HEK293 (cell line): ENCODE results near the gene CCDC9.
A peak's percentile ranks its signal among the peaks of the same experiment; 100 is the strongest.

Experiments used
- BCL6B ChIP-seq: fragments of 450-650 bp; formaldehyde crosslinking; IDR thresholded peaks from 2 replicates; pipeline ENCODE4 v1.5.1; 2017; ENCODE audit warnings: missing biosample characterization, missing genetic modification characterization
- GLI2 ChIP-seq: fragments of 450-650 bp; formaldehyde crosslinking; IDR thresholded peaks from 2 replicates; pipeline ENCODE4; 2017; ENCODE audit warnings: missing biosample characterization, missing genetic modification characterization, low read depth, borderline replicate concordance
- GLI4 ChIP-seq: fragments of 450-650 bp; formaldehyde crosslinking; IDR thresholded peaks from 2 replicates; pipeline ENCODE4 v1.5.1; 2016; ENCODE audit warnings: missing biosample characterization, missing genetic modification characterization
- ZBTB10 ChIP-seq: fragments of 450-650 bp; formaldehyde crosslinking; IDR thresholded peaks from 2 replicates; pipeline ENCODE4 v1.5.1; 2016; ENCODE audit warnings: missing biosample characterization, missing genetic modification characterization
- ZFP3 ChIP-seq: fragments of 450-650 bp; formaldehyde crosslinking; IDR thresholded peaks from 2 replicates; pipeline ENCODE4 v1.5.1; 2016; ENCODE audit warnings: low read depth, missing biosample characterization, missing genetic modification characterization
- ZNF133 ChIP-seq: fragments of 450-650 bp; formaldehyde crosslinking; IDR thresholded peaks from 2 replicates; pipeline ENCODE4 v1.5.1; 2016; ENCODE audit warnings: missing biosample characterization, missing genetic modification characterization
- ZNF146 ChIP-seq: fragments of 450-650 bp; formaldehyde crosslinking; IDR thresholded peaks from 2 replicates; pipeline ENCODE4 v1.5.1; 2016; ENCODE audit warnings: missing biosample characterization, missing genetic modification characterization
- ZNF274 ChIP-seq, 2 experiments: fragments of 200-500 bp in 1 of 2; fragments of 450-650 bp in 1 of 2; sonication (Bioruptor generic) in 1 of 2; formaldehyde crosslinking in 1 of 2; IDR thresholded peaks; 2 replicates each; pipeline versions ENCODE4 v1.5.1 to v1.6.1; 2014 to 2016; ENCODE audit warnings: borderline replicate concordance in 1 of 2, inconsistent platforms in 1 of 2, low read length in 1 of 2, missing biosample characterization in 1 of 2, missing genetic modification characterization in 1 of 2
- ZNF521 ChIP-seq: fragments of 450-650 bp; formaldehyde crosslinking; IDR thresholded peaks from 2 replicates; pipeline ENCODE4 v1.5.1; 2017; ENCODE audit warnings: missing biosample characterization, mild to moderate bottlenecking, missing genetic modification characterization
- ZNF548 ChIP-seq: fragments of 450-650 bp; formaldehyde crosslinking; IDR thresholded peaks from 2 replicates; pipeline ENCODE4 v1.5.1; 2016; ENCODE audit warnings: missing biosample characterization, missing genetic modification characterization
- ZNF768 ChIP-seq: fragments of 450-650 bp; formaldehyde crosslinking; IDR thresholded peaks from 2 replicates; pipeline ENCODE4 v1.5.1; 2018; ENCODE audit warnings: missing biosample characterization, mild to moderate bottlenecking, missing genetic modification characterization
- ZSCAN4 ChIP-seq: fragments of 450-650 bp; formaldehyde crosslinking; IDR thresholded peaks from 2 replicates; pipeline ENCODE4 v1.5.1; 2017; ENCODE audit warnings: missing biosample characterization, missing genetic modification characterization
- TF ChIP-seq, protein P1 (sequence below): fragments of 450-650 bp; formaldehyde crosslinking; IDR thresholded peaks from 2 replicates; pipeline ENCODE4 v1.5.1; 2016; ENCODE audit warnings: missing biosample characterization, missing genetic modification characterization, borderline replicate concordance
- TF ChIP-seq, protein P2 (sequence below): fragments of 450-650 bp; formaldehyde crosslinking; IDR thresholded peaks from 2 replicates; pipeline ENCODE4 v1.5.1; 2016; ENCODE audit warnings: missing biosample characterization, missing genetic modification characterization
- TF ChIP-seq, protein P3 (sequence below): fragments of 450-650 bp; formaldehyde crosslinking; IDR thresholded peaks from 2 replicates; pipeline ENCODE4 v1.5.1; 2016; ENCODE audit warnings: missing biosample characterization, missing genetic modification characterization
- TF ChIP-seq, protein P4 (sequence below): fragments of 450-650 bp; formaldehyde crosslinking; IDR thresholded peaks from 2 replicates; pipeline ENCODE4 v1.5.1; 2016; ENCODE audit warnings: missing biosample characterization, missing genetic modification characterization
- TF ChIP-seq, protein P5 (sequence below): IDR thresholded peaks from 2 replicates; pipeline ENCODE4 v1.6.1; 2011; ENCODE audit warnings: mild to moderate bottlenecking, low read depth, low read length, borderline replicate concordance

Gene CCDC9

GRCh38 chr19:47241919-47242577 is 14.3 kb upstream of the CCDC9 start (continued):
- TF ChIP-seq ZNF274 (IDR thresholded peaks at IDR 0.05; ENCODE audit: low read length) (no peak), ZNF274 (tag by site-specific recombination; IDR thresholded peaks at IDR 0.05; ENCODE audit: borderline replicate concordance) (no peak), ZNF133 (tag by site-specific recombination) (peak; percentile 22; the same call in 1 of the 2 replicates), ZNF521 (no peak), ZFP3 (tag by site-specific recombination) (no peak), ZNF146 (tag by site-specific recombination) (no peak), ZNF548 (tag by site-specific recombination) (no peak), GLI4 (tag by site-specific recombination) (no peak), ZSCAN4 (tag by site-specific recombination) (peak; percentile 8; the same call in 1 of the 2 replicates), ZNF768 (no peak), BCL6B (tag by site-specific recombination) (no peak), ZBTB10 (tag by site-specific recombination) (no peak), GLI2 (tag by site-specific recombination) (no peak)
- TF ChIP-seq, protein P1, sequence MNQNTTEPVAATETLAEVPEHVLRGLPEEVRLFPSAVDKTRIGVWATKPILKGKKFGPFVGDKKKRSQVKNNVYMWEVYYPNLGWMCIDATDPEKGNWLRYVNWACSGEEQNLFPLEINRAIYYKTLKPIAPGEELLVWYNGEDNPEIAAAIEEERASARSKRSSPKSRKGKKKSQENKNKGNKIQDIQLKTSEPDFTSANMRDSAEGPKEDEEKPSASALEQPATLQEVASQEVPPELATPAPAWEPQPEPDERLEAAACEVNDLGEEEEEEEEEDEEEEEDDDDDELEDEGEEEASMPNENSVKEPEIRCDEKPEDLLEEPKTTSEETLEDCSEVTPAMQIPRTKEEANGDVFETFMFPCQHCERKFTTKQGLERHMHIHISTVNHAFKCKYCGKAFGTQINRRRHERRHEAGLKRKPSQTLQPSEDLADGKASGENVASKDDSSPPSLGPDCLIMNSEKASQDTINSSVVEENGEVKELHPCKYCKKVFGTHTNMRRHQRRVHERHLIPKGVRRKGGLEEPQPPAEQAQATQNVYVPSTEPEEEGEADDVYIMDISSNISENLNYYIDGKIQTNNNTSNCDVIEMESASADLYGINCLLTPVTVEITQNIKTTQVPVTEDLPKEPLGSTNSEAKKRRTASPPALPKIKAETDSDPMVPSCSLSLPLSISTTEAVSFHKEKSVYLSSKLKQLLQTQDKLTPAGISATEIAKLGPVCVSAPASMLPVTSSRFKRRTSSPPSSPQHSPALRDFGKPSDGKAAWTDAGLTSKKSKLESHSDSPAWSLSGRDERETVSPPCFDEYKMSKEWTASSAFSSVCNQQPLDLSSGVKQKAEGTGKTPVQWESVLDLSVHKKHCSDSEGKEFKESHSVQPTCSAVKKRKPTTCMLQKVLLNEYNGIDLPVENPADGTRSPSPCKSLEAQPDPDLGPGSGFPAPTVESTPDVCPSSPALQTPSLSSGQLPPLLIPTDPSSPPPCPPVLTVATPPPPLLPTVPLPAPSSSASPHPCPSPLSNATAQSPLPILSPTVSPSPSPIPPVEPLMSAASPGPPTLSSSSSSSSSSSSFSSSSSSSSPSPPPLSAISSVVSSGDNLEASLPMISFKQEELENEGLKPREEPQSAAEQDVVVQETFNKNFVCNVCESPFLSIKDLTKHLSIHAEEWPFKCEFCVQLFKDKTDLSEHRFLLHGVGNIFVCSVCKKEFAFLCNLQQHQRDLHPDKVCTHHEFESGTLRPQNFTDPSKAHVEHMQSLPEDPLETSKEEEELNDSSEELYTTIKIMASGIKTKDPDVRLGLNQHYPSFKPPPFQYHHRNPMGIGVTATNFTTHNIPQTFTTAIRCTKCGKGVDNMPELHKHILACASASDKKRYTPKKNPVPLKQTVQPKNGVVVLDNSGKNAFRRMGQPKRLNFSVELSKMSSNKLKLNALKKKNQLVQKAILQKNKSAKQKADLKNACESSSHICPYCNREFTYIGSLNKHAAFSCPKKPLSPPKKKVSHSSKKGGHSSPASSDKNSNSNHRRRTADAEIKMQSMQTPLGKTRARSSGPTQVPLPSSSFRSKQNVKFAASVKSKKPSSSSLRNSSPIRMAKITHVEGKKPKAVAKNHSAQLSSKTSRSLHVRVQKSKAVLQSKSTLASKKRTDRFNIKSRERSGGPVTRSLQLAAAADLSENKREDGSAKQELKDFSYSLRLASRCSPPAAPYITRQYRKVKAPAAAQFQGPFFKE: no peak
- TF ChIP-seq, protein P2, sequence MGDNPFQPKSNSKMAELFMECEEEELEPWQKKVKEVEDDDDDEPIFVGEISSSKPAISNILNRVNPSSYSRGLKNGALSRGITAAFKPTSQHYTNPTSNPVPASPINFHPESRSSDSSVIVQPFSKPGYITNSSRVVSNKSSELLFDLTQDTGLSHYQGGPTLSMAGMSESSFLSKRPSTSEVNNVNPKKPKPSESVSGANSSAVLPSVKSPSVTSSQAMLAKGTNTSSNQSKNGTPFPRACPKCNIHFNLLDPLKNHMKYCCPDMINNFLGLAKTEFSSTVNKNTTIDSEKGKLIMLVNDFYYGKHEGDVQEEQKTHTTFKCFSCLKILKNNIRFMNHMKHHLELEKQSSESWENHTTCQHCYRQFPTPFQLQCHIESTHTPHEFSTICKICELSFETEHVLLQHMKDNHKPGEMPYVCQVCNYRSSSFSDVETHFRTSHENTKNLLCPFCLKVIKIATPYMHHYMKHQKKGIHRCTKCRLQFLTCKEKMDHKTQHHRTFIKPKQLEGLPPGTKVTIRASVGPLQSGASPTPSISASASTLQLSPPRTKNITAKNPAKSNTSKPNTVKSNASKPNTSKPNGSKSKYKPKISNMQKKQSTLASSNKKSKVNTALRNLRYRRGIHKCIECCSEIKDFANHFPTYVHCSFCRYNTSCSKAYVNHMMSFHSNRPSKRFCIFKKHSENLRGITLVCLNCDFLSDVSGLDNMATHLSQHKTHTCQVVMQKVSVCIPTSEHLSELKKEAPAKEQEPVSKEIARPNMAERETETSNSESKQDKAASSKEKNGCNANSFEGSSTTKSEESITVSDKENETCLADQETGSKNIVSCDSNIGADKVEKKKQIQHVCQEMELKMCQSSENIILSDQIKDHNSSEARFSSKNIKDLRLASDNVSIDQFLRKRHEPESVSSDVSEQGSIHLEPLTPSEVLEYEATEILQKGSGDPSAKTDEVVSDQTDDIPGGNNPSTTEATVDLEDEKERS (tag by site-specific recombination): 0 out of 2 replicates have a peak, but pooled peaks have one; percentile 65
- TF ChIP-seq, protein P3, sequence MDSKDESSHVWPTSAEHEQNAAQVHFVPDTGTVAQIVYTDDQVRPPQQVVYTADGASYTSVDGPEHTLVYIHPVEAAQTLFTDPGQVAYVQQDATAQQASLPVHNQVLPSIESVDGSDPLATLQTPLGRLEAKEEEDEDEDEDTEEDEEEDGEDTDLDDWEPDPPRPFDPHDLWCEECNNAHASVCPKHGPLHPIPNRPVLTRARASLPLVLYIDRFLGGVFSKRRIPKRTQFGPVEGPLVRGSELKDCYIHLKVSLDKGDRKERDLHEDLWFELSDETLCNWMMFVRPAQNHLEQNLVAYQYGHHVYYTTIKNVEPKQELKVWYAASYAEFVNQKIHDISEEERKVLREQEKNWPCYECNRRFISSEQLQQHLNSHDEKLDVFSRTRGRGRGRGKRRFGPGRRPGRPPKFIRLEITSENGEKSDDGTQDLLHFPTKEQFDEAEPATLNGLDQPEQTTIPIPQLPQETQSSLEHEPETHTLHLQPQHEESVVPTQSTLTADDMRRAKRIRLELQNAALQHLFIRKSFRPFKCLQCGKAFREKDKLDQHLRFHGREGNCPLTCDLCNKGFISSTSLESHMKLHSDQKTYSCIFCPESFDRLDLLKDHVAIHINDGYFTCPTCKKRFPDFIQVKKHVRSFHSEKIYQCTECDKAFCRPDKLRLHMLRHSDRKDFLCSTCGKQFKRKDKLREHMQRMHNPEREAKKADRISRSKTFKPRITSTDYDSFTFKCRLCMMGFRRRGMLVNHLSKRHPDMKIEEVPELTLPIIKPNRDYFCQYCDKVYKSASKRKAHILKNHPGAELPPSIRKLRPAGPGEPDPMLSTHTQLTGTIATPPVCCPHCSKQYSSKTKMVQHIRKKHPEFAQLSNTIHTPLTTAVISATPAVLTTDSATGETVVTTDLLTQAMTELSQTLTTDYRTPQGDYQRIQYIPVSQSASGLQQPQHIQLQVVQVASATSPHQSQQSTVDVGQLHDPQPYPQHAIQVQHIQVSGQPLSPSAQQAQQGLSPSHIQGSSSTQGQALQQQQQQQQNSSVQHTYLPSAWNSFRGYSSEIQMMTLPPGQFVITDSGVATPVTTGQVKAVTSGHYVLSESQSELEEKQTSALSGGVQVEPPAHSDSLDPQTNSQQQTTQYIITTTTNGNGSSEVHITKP (tag by site-specific recombination): no peak
- TF ChIP-seq, protein P4, sequence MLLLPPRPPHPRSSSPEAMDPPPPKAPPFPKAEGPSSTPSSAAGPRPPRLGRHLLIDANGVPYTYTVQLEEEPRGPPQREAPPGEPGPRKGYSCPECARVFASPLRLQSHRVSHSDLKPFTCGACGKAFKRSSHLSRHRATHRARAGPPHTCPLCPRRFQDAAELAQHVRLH: peak; percentile 9; the same call in 1 of the 2 replicates
- TF ChIP-seq, protein P5, sequence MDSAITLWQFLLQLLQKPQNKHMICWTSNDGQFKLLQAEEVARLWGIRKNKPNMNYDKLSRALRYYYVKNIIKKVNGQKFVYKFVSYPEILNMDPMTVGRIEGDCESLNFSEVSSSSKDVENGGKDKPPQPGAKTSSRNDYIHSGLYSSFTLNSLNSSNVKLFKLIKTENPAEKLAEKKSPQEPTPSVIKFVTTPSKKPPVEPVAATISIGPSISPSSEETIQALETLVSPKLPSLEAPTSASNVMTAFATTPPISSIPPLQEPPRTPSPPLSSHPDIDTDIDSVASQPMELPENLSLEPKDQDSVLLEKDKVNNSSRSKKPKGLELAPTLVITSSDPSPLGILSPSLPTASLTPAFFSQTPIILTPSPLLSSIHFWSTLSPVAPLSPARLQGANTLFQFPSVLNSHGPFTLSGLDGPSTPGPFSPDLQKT: no peak
